H1 (cell line): ENCODE measurements around the gene ISG15. TPM values are rescaled to one million over a fixed set of nuclear protein-coding genes. Genes with fewer than 3 reads are reported as not detected.

Experiments used
- CTCF ChIA-PET: fragments of 300-600 bp; sonication (Branson Sonifier 250); formaldehyde crosslinking; loops from one replicate; lab custom pipeline; 2021; ENCODE audit not compliant: partially characterized antibody; lab: Charles Lee
- POLR2A ChIA-PET: fragments of 300-600 bp; sonication (Branson Sonifier 250); formaldehyde crosslinking; loops from one replicate; lab custom pipeline; 2021; ENCODE audit warnings: inconsistent platforms; ENCODE audit not compliant: partially characterized antibody; lab: Charles Lee
- DNase-seq, 2 experiments: peaks; one replicate each; pipeline versions ENCODE4 v3.0.0 to v3.0.0-alpha.2; 2010 to 2022; ENCODE audit warnings: low spot score in 2 of 2, low read depth in 1 of 2, mixed read lengths in 1 of 2
- FAIRE-seq: peaks from 2 replicates; lab custom pipeline; 2011; peaks lifted over from hg19 to GRCh38; lab: Jason Lieb, UNC
- H2AFZ ChIP-seq: 2 replicates; pipeline ENCODE4 v1.8.1; 2012; ENCODE audit warnings: low read length, inconsistent platforms
- H2AK5ac ChIP-seq: 2 replicates; pipeline ENCODE4 v1.6.1; 2013; ENCODE audit warnings: low read depth, low read length
- H2BK120ac ChIP-seq: replicated peaks from 2 replicates; pipeline ENCODE3; 2013; ENCODE audit warnings: low read depth, low read length, inconsistent platforms
- H2BK12ac ChIP-seq: 2 replicates; pipeline ENCODE4 v1.6.1; 2013; ENCODE audit warnings: low read depth, low read length
- H2BK15ac ChIP-seq: 2 replicates; pipeline ENCODE4 v1.6.1; 2013; ENCODE audit warnings: low read length
- H2BK20ac ChIP-seq: 2 replicates; pipeline ENCODE4 v1.6.1; 2013; ENCODE audit warnings: low read length
- H2BK5ac ChIP-seq: 2 replicates; pipeline ENCODE4 v1.6.1; 2013; ENCODE audit warnings: low read depth, low read length
- H3K14ac ChIP-seq: 2 replicates; pipeline ENCODE4 v1.6.1; 2013; ENCODE audit warnings: inconsistent platforms; ENCODE audit not compliant: insufficient read length
- H3K18ac ChIP-seq: 2 replicates; pipeline ENCODE4 v1.6.1; 2013; ENCODE audit warnings: low read length; ENCODE audit errors: extremely low read depth
- H3K23ac ChIP-seq: 2 replicates; pipeline ENCODE4 v1.6.1; 2013; ENCODE audit warnings: inconsistent platforms; ENCODE audit not compliant: insufficient read length
- H3K23me2 ChIP-seq: 2 replicates; pipeline ENCODE4 v1.6.1; 2013; ENCODE audit warnings: low read depth, low read length
- H3K27ac ChIP-seq: 2 replicates; pipeline ENCODE4 v1.6.1; 2011; ENCODE audit warnings: low read depth, low read length, inconsistent platforms
- H3K27me3 ChIP-seq, 4 experiments: replicated peaks in 1 of 4; 1 replicate in 1 of 4; 2 replicates in 3 of 4; pipeline versions ENCODE4 v1.6.1 to v1.8.1; 2011 to 2013; ENCODE audit warnings: low read length in 3 of 4, mild to moderate bottlenecking in 3 of 4, inconsistent platforms in 2 of 4, mixed read lengths in 2 of 4, moderate library complexity in 1 of 4; ENCODE audit not compliant: control insufficient read depth in 3 of 4, insufficient read depth in 3 of 4; ENCODE audit errors: extremely low read depth in 1 of 4
- H3K36me3 ChIP-seq, 4 experiments: 2 replicates each; pipeline versions ENCODE4 v1.6.1 to v1.8.1; 2011 to 2013; ENCODE audit warnings: mild to moderate bottlenecking in 4 of 4, low read length in 3 of 4, moderate library complexity in 2 of 4, control low read depth in 1 of 4, inconsistent platforms in 1 of 4; ENCODE audit not compliant: insufficient read depth in 4 of 4, control insufficient read depth in 2 of 4
- H3K4ac ChIP-seq: replicated peaks from 2 replicates; pipeline ENCODE3; 2013; ENCODE audit warnings: low read length, low read depth, mixed read lengths, inconsistent platforms; ENCODE audit not compliant: insufficient read length
- H3K4me1 ChIP-seq, 4 experiments: replicated peaks in 1 of 4; 1 replicate in 1 of 4; 2 replicates in 3 of 4; pipeline versions ENCODE4 v1.6.1 to v1.8.1; 2011 to 2013; ENCODE audit warnings: low read length in 3 of 4, inconsistent platforms in 2 of 4, mixed read lengths in 1 of 4; ENCODE audit not compliant: insufficient read depth in 4 of 4, control insufficient read depth in 3 of 4
- H3K4me2 ChIP-seq, 2 experiments: 2 replicates each; pipeline versions ENCODE4 v1.6.1 to v1.8.1; 2011 to 2013; ENCODE audit warnings: low read depth in 2 of 2, low read length in 2 of 2, control low read depth in 1 of 2, inconsistent platforms in 1 of 2, mild to moderate bottlenecking in 1 of 2; ENCODE audit not compliant: insufficient read depth in 1 of 2
- H3K4me3 ChIP-seq, 4 experiments: fragments of 200-600, 300-600 bp in 1 of 4; sonication (generic), shearing (Covaris generic), sonication (Bioruptor Twin) in 1 of 4; 2 replicates each; pipeline versions ENCODE4 v1.5.1 to v1.8.1; 2011 to 2016; ENCODE audit warnings: low read length in 4 of 4, low read depth in 3 of 4, control low read depth in 2 of 4, inconsistent platforms in 2 of 4, mild to moderate bottlenecking in 2 of 4, mixed read lengths in 1 of 4, moderate library complexity in 1 of 4; ENCODE audit not compliant: insufficient read depth in 2 of 4; ENCODE audit errors: extremely low read depth in 1 of 4
- H3K56ac ChIP-seq: replicated peaks from 2 replicates; pipeline ENCODE3; 2013; ENCODE audit warnings: low read depth, mild to moderate bottlenecking, mixed read lengths, low read length, inconsistent platforms; ENCODE audit not compliant: insufficient read length
- H3K79me1 ChIP-seq: 2 replicates; pipeline ENCODE4 v1.6.1; 2013; ENCODE audit warnings: low read depth, low read length, control low read depth
- H3K79me2 ChIP-seq, 2 experiments: 2 replicates each; pipeline versions ENCODE4 v1.6.1 to v1.8.1; 2012 to 2013; ENCODE audit warnings: low read length in 2 of 2, mild to moderate bottlenecking in 2 of 2, inconsistent platforms in 1 of 2; ENCODE audit not compliant: insufficient read depth in 2 of 2, control insufficient read depth in 1 of 2
- H3K9ac ChIP-seq, 4 experiments: replicated peaks in 1 of 4; 1 replicate in 1 of 4; 2 replicates in 3 of 4; pipeline versions ENCODE4 v1.6.1 to v1.8.1; 2011 to 2013; ENCODE audit warnings: low read depth in 3 of 4, low read length in 3 of 4, control low read depth in 2 of 4, mild to moderate bottlenecking in 2 of 4, moderate library complexity in 2 of 4, inconsistent platforms in 1 of 4; ENCODE audit errors: extremely low read depth in 1 of 4
- H3K9me3 ChIP-seq, 2 experiments: 2 replicates each; pipeline versions ENCODE4 v1.6.1 to v1.8.1; 2012 to 2013; ENCODE audit warnings: mild to moderate bottlenecking in 2 of 2, moderate library complexity in 2 of 2, control low read depth in 1 of 2, inconsistent platforms in 1 of 2, low read depth in 1 of 2, low read length in 1 of 2, mixed read lengths in 1 of 2; ENCODE audit not compliant: insufficient read depth in 2 of 2
- H4K20me1 ChIP-seq, 2 experiments: replicated peaks in 1 of 2; 2 replicates each; pipeline versions ENCODE3 to v1.8.1; 2011 to 2013; ENCODE audit warnings: inconsistent platforms in 2 of 2, low read length in 2 of 2, mild to moderate bottlenecking in 1 of 2; ENCODE audit not compliant: insufficient read depth in 2 of 2, control insufficient read depth in 1 of 2
- H4K5ac ChIP-seq: 2 replicates; pipeline ENCODE4 v1.6.1; 2013; ENCODE audit warnings: low read length, low read depth, mixed read lengths, inconsistent platforms; ENCODE audit not compliant: insufficient read length
- H4K8ac ChIP-seq: 2 replicates; pipeline ENCODE4 v1.8.0; 2013; ENCODE audit warnings: mild to moderate bottlenecking, moderate library complexity, low read length, inconsistent platforms; ENCODE audit not compliant: insufficient read depth; ENCODE audit errors: extremely low read depth
- H4K91ac ChIP-seq: replicated peaks from 2 replicates; pipeline ENCODE3; 2013; ENCODE audit warnings: low read length, mixed read lengths, inconsistent platforms; ENCODE audit not compliant: insufficient read length
- BRCA1 ChIP-seq: IDR thresholded peaks from 2 replicates; pipeline ENCODE4 v1.6.1; 2012; ENCODE audit warnings: low read depth, low read length, improper control_type of control experiment
- EZH2 ChIP-seq: fragments of 200-600 bp; sonication (generic); IDR thresholded peaks from 2 replicates; pipeline ENCODE4 v1.7.1; 2012; ENCODE audit warnings: low read depth, mild to moderate bottlenecking, moderate library complexity, low read length, inconsistent platforms; ENCODE audit not compliant: severe bottlenecking
- NANOG ChIP-seq: IDR thresholded peaks from 2 replicates; pipeline ENCODE4 v1.6.1; 2011; ENCODE audit warnings: low read length, low read depth, mild to moderate bottlenecking, inconsistent platforms; ENCODE audit not compliant: insufficient read depth, poor library complexity, severe bottlenecking
- POLR2AphosphoS5 ChIP-seq: IDR thresholded peaks from 2 replicates; pipeline ENCODE4 v1.6.1; 2011; ENCODE audit warnings: low read depth, low read length
- RXRA ChIP-seq: IDR thresholded peaks from 2 replicates; pipeline ENCODE4 v1.6.1; 2011; ENCODE audit warnings: low read depth, mild to moderate bottlenecking, low read length, moderate library complexity; ENCODE audit not compliant: insufficient read depth
- SP1 ChIP-seq: IDR thresholded peaks from 2 replicates; pipeline ENCODE4 v1.6.1; 2011; ENCODE audit warnings: low read depth, low read length
- SRF ChIP-seq: IDR thresholded peaks from 2 replicates; pipeline ENCODE4 v1.6.1; 2011; ENCODE audit warnings: mild to moderate bottlenecking, low read depth, low read length, moderate library complexity
- TAF1 ChIP-seq: IDR thresholded peaks from 2 replicates; pipeline ENCODE4 v1.6.1; 2011; ENCODE audit warnings: mild to moderate bottlenecking, low read depth, low read length
- WGBS, 2 experiments: shearing (Covaris generic) in 1 of 2; methylation state at CpG; one replicate each; pipeline versions ENCODE4 v1.1.6 to v1.1.7; 2013 to 2015; ENCODE audit warnings: low lambda C conversion rate in 2 of 2, mixed read lengths in 2 of 2, inconsistent platforms in 1 of 2, low coverage in 1 of 2, missing lambda C conversion rate in 1 of 2; ENCODE audit not compliant: insufficient replicate concordance in 2 of 2, insufficient coverage in 1 of 2, insufficient read length in 1 of 2; ENCODE audit errors: extremely low coverage in 1 of 2, missing lambda C conversion rate in 1 of 2; 5-methylcytosine and 5-hydroxymethylcytosine counted together
- polyA plus RNA-seq, 7 experiments: library from polyadenylated mRNA; depleted of rRNA in 3 of 7; stranded (reverse) in 5 of 7; unstranded in 2 of 7; fragments of >200 nt in 5 of 7; fragments of 200-250 nt in 2 of 7; gene quantifications; 1 replicate in 5 of 7; 2 replicates in 1 of 7; 4 replicates in 1 of 7; pipeline versions ENCODE4 v1.2.1 to v1.2.3, GENCODE V29; 2011 to 2013; ENCODE audit warnings: missing spikeins in 2 of 7, mixed read lengths in 2 of 7
- total RNA-seq: library from RNA; stranded (reverse); fragmentation: NEBNext Ultra II Directional; extraction: Animal tissue kit (Norgen Biotek cat#: 25700); gene quantifications from 2 replicates; pipeline ENCODE4 v1.2.1, GENCODE V29; 2021
- TF ChIP-seq, protein P1 (sequence below): IDR thresholded peaks from 2 replicates; pipeline ENCODE4 v1.6.1; 2012; ENCODE audit warnings: inconsistent platforms

ISG15 gene
- total and polyA plus RNA-seq, 2 of the 8 experiments (the other 6 are each of a cell fraction or from before 2014, with no cell fraction given), result 29.3 to 121 TPM

DNA sequence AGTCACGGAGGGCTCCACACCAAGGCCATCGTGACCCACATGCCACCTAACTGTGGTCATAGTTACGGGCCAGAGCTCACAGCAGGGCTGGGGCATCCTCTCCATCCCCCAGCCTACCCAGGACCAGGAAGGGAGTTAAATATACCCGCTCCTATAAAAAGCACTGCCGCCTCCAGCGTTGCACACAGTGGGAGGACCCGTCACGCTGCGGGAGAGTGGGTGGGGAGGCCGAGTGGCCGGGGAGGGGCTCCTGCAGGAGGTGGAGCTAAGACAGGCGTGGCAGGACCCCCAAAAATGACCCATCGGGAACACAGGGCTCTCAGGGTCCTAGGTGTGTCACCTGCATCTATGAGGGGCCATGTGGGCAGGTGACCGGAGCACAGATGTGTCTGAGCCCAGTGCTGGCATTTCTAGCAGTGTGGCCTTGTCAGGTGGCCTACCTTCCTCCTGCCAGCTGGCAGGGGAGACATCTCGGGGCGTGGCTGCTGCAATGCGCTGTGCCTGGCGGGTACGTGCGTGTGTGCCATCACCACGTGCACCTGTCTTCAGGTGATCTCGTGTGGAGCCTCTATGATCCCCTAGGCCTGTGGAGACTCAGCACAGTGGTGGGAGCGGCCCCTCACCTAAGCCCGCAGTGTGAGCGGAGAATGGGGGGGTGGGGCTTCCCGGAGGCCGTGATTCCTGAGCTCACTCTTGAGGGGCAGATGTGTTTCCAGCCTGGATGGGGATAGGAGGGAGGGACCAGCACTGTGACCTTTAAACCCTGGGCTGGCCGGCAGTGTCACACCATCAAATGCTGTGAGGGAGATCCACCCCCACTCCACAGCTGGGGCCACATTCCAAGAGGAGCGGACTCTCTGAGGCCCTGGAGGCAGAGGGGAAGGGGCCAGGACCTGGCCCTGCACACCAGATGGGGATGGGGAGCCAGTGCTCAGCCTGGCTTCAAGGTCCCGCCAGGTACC, 24.4 kb downstream of the ISG15 start:
- Histone ChIP-seq H3K4me3 (no peak overlapping the region), H3K14ac (no peak overlapping the region), H3K56ac (no peak overlapping the region), H3K27me3 (peaks cover 0 to 41% (median 30%) of the 10 kb centered on the region in 4 experiments; a peak in 5 of 7 replicates), H3K36me3 (peaks cover 0 to 13% (median 0%) of the 10 kb centered on the region in 4 experiments; a peak in 2 of 8 replicates), H3K4ac (no peak overlapping the region), H3K9me3 (no peaks in the 10 kb centered on the region), H3K79me2 (no peaks in the 10 kb centered on the region), H2BK20ac (no peak overlapping the region), H4K91ac (no peak overlapping the region), H2BK5ac (no peak overlapping the region), H3K4me1 (peaks cover 0 to 19% (median 5%) of the 10 kb centered on the region in 4 experiments; a peak in 5 of 7 replicates), H4K8ac (peak overlapping the region; percentile 5; the same call in 1 of the 2 replicates), H2AFZ (no peak overlapping the region), H2AK5ac (no peak overlapping the region), H2BK12ac (no peak overlapping the region), H3K4me2 (no peak overlapping the region), H2BK15ac (no peak overlapping the region), H3K27ac (no peak overlapping the region), H4K5ac (no peak overlapping the region), H3K23me2 (peaks cover 13% of the 10 kb centered on the region; the same call in 1 of the 2 replicates), H2BK120ac (no peak overlapping the region), H4K20me1 (peaks cover 45 to 61% of the 10 kb centered on the region in 2 experiments), H3K23ac (no peak overlapping the region), H3K18ac (no peak overlapping the region), H3K9ac (no peak overlapping the region), H3K79me1 (peaks cover 5% of the 10 kb centered on the region; the same call in 1 of the 2 replicates)
- CTCF ChIA-PET, result interaction anchor here (0.6 to 5.8 kb wide), 9 partner anchors 20 to 213 kb away, joined by 3 to 70 read pairs (median 4); partner anchors contain the start of gene ISG15
- POLR2A ChIA-PET, result interaction anchor here (0.6 to 10.9 kb wide), 9 partner anchors 18 to 286 kb away, joined by 3 to 245 read pairs (median 4); partner anchors contain the start of genes AGRN and ISG15
- FAIRE-seq, result no peak
- 86% methylated on average over 29 of the region's 30 CpGs; no CpG with 5 or more reads in 1 of the 2 experiments for WGBS, 2 experiments
- no peak for TF ChIP-seq BRCA1
- TF ChIP-seq POLR2AphosphoS5, result no peak
- TF ChIP-seq SRF, result no peak
- no peak for TF ChIP-seq EZH2
- TF ChIP-seq SP1, result no peak
- TF ChIP-seq RXRA, result no peak
- TF ChIP-seq, protein P1, sequence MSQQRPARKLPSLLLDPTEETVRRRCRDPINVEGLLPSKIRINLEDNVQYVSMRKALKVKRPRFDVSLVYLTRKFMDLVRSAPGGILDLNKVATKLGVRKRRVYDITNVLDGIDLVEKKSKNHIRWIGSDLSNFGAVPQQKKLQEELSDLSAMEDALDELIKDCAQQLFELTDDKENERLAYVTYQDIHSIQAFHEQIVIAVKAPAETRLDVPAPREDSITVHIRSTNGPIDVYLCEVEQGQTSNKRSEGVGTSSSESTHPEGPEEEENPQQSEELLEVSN, result no peak
- no peak for TF ChIP-seq TAF1
- TF ChIP-seq NANOG, result no peak
- DNase-seq, result no peak
